HEK293T (cell line): ENCODE data around the gene SLC30A4.

Experiments
- CTCF ChIA-PET: fragments of 350-600 bp; formaldehyde crosslinking; extraction: SDS; loops from one replicate; lab custom pipeline; 2021; ENCODE audit warnings: antibody characterized with exemption, inconsistent platforms; lab: Yijun Ruan, JAX
- POLR2A ChIA-PET: fragments of 350-600 bp; formaldehyde crosslinking; extraction: SDS; loops from one replicate; lab custom pipeline; 2020; ENCODE audit warnings: antibody characterized with exemption, inconsistent platforms; lab: Yijun Ruan, JAX
- DNase-seq: peaks from one replicate; pipeline ENCODE4 v3.0.0; 2012; ENCODE audit warnings: mixed read lengths; ENCODE audit errors: extremely low spot score
- ARNT ChIP-seq: fragments of 450-650 bp; IDR thresholded peaks from 2 replicates; pipeline ENCODE4 v1.6.1; 2017; ENCODE audit warnings: mild to moderate bottlenecking
- BHLHE40 ChIP-seq: fragments of 450-650 bp; IDR thresholded peaks from 2 replicates; pipeline ENCODE4 v1.6.1; 2016; ENCODE audit warnings: mild to moderate bottlenecking, moderate library complexity, borderline replicate concordance
- CTBP1 ChIP-seq: fragments of 450-650 bp; IDR thresholded peaks from 2 replicates; pipeline ENCODE4 v1.6.1; 2016; ENCODE audit warnings: borderline replicate concordance
- ELF4 ChIP-seq: fragments of 450-650 bp; IDR thresholded peaks from 2 replicates; pipeline ENCODE4 v1.6.1; 2017; ENCODE audit warnings: antibody characterized with exemption
- FOXA1 ChIP-seq: fragments of 450-650 bp; IDR thresholded peaks from 2 replicates; pipeline ENCODE4 v1.6.1; 2016; ENCODE audit warnings: mild to moderate bottlenecking
- FOXK2 ChIP-seq: fragments of 450-650 bp; IDR thresholded peaks from 2 replicates; pipeline ENCODE4 v1.6.1; 2016; ENCODE audit warnings: mild to moderate bottlenecking
- FOXM1 ChIP-seq: fragments of 450-650 bp; IDR thresholded peaks from 2 replicates; pipeline ENCODE4 v1.6.1; 2017; ENCODE audit warnings: mild to moderate bottlenecking, borderline replicate concordance
- HDGF ChIP-seq: fragments of 450-650 bp; IDR thresholded peaks from 2 replicates; pipeline ENCODE4 v1.6.1; 2017; ENCODE audit warnings: antibody characterized with exemption, borderline replicate concordance
- L3MBTL2 ChIP-seq: fragments of 450-650 bp; conservative IDR thresholded peaks from 2 replicates; pipeline ENCODE4 v1.6.1; 2016; ENCODE audit warnings: mild to moderate bottlenecking
- LEF1 ChIP-seq: fragments of 450-650 bp; IDR thresholded peaks from 2 replicates; pipeline ENCODE4 v1.6.1; 2017; ENCODE audit warnings: mild to moderate bottlenecking, borderline replicate concordance
- NFRKB ChIP-seq: fragments of 450-650 bp; IDR thresholded peaks from 2 replicates; pipeline ENCODE4 v1.6.1; 2016; ENCODE audit warnings: mild to moderate bottlenecking, moderate library complexity
- SP1 ChIP-seq: fragments of 450-650 bp; IDR thresholded peaks from 2 replicates; pipeline ENCODE4 v1.6.1; 2017
- SUZ12 ChIP-seq: fragments of 450-650 bp; IDR thresholded peaks from 2 replicates; pipeline ENCODE4 v1.6.1; 2016; ENCODE audit warnings: mild to moderate bottlenecking
- TARDBP ChIP-seq: fragments of 450-650 bp; IDR thresholded peaks from 2 replicates; pipeline ENCODE4 v1.6.1; 2016
- ZNF384 ChIP-seq: fragments of 450-650 bp; IDR thresholded peaks from 2 replicates; pipeline ENCODE4 v1.6.1; 2016
- TF ChIP-seq, protein P1 (sequence below): fragments of 450-650 bp; IDR thresholded peaks from 2 replicates; pipeline ENCODE4 v1.6.1; 2016

SLC30A4 gene

DNA sequence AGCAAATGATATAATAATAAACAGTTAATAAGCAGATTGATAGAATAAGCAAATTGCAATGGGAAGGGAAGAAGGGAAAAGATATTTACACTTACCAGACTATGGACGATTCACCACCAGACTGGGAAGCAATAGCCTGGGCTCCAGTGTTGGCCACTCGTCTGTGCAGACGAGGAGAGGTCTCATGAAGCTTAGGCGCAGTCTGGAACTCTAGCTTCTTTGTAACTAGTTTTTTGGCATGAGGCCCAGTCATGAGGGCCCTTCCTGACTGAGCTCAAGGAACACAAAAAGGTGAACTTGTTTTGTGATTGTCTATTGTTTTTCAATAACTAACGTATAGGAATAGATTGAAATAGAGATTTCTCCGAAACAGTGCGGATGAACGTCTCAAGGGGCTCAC, 80.9 kb downstream of the SLC30A4 start:
- DNase-seq: no peak
- ChIA-PET CTCF (interaction anchor here (1.0 to 1.6 kb wide), 3 partner anchors 11 to 18 kb away, joined by 3 to 4 read pairs (median 3); no protein-coding TSS in a partner anchor), POLR2A (no interaction called here)
- TF ChIP-seq ZNF384 (no peak), SUZ12 (no peak), L3MBTL2 (no peak), ARNT (no peak)

DNA sequence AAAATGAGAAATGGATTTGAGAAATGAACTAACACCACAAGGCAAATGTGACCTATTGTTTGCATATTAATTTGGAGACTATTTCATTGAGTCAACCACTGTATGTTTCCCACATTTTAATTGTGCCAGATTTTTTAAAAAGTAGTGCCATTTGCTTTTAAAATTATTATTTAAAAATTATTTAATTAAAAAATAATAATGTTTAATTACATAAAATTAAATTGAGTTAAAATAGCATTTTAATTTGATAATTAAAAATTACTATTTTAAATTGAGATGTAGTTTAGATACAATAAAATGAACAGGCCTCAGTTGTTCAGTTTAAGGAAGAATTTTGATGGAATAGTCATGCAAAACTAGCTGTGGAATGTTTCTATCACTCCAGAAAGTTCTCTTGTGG, 81.5 kb downstream of the SLC30A4 start:
- DNase-seq: no peak
- CTCF ChIA-PET: interaction anchor here (1.0 to 1.6 kb wide), 2 partner anchors 10 to 16 kb away, joined by 3 to 4 read pairs; no protein-coding TSS in a partner anchor
- TF ChIP-seq ZNF384: no peak
- POLR2A ChIA-PET: no interaction called here

DNA sequence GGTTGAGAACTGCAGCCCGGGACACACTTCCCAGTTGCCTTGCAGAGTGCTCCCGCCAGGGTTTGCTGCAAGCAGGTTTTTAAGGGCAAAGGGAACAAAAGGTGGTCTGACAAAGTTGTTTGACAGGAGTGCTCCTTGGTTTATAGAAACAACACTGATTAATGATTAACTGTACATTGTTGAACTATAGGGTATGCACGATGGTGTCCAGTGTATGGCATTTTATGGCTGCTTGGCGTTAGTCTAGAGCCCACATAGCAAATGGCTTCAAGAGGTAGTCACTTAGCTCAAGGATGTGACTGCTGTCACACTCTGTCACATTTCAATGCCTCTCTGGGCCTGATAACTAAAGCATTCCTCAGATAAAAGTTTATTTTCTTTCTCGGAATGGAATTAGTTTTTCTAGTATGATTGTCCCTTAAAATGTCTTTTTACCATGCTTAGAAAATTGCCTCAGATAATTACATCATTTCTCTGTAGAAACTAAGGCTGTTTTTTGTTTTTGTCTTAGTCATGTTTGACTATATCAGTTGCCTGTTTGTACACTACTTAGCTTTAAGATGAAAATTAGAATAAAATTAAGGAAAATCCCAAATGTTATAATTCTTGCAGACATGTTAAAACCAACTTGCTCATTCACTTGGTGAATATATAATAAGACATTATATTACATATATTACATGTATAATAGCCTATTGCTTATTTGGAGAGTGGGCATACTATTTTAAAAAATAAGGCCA, 82.9 kb downstream of the SLC30A4 start:
- ChIA-PET POLR2A (no interaction called here), CTCF (no interaction called here)
- TF ChIP-seq, protein P1, sequence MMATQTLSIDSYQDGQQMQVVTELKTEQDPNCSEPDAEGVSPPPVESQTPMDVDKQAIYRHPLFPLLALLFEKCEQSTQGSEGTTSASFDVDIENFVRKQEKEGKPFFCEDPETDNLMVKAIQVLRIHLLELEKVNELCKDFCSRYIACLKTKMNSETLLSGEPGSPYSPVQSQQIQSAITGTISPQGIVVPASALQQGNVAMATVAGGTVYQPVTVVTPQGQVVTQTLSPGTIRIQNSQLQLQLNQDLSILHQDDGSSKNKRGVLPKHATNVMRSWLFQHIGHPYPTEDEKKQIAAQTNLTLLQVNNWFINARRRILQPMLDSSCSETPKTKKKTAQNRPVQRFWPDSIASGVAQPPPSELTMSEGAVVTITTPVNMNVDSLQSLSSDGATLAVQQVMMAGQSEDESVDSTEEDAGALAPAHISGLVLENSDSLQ: no peak
- TF ChIP-seq FOXA1 (no peak), ZNF384 (no peak), SP1 (no peak), CTBP1 (no peak), SUZ12 (no peak)
- no peak for DNase-seq

DNA sequence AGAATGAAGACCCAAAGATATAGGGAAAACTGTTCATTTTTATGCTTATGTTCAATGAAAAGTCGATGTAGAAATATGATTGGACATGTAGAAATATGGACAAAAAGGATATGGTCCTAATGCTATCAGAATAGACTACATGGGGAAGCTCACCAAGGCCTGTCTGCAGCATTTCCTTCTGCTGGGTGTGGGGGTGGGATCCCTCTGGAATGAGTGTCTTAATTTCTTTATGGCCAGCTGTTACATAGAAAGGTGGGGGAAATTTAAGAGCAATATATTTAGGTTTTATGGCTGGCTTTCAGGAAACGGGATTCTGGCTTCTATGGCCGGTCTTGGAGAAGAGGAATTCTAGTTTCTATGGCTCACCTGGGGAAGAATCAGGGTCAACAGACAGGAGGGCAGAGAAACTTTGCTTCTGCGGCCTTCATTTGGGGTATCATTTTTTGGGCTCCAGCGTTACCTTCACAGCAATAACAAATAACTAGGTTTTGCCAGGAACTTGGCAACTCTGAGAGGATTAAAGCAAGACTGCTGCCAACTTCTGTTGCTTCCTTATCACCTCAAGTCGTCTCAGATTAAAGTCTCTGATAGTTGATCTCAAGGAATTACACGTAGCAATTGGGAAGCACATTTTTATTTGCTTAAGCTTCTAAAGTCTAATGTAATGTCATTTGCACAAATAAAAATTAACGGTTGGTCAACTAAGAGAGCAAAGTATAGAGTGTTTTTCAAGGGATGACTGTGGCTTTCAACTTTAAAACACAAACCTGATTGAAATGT, 87.2 kb downstream of the SLC30A4 start:
- ChIA-PET CTCF (no interaction called here), POLR2A (no interaction called here)
- DNase-seq: no peak
- TF ChIP-seq NFRKB: no peak
- no peak for TF ChIP-seq L3MBTL2
- no peak for TF ChIP-seq ARNT

DNA sequence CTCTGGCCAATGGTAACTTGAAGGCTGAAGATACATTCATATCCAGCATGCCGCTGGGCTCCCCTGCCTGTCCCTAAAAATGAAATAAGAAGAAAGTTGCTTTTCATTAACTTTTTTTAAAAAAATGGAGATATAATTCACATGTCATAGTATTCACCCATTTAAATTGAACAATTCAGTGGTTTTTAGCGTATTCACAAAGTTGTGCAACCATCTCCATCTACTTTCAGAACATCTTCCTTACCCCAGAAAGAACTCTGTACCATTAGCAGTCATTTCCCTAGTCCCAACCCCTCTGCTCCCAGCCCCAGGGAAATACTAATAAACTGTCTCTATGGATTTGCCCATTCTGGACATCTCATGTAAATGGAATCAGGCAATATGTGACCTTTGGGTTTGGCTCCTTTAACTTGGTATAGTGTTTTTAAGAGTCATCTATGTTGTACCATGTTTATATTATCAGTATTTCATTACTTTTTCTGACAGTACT, 88.4 kb downstream of the SLC30A4 start:
- POLR2A ChIA-PET: no interaction called here
- TF ChIP-seq LEF1 (no peak), FOXM1 (no peak), ARNT (no peak), SUZ12 (no peak), FOXK2 (no peak), BHLHE40 (no peak), HDGF (no peak), L3MBTL2 (no peak), ZNF384 (no peak)
- TF ChIP-seq, protein P1: no peak
- CTCF ChIA-PET: no interaction called here
- no peak for DNase-seq

DNA sequence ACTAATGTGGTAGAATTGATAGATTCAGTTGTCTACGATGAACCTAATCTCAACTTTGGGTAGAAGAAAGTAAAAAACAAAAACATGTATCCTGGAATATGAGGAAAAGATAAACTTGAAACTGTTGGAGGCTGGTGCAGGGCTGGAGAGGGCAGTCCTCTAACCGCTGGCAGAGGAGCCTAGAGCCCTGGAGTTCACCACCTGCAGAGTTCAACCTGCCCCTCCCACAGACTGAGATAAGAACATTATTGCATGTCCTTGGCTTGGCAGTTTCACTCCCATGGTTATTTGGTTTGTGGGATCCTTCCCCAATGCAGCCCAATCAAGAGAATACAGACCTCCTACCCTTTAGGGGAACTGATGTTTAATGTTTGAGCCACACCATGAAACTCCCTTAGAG, 91.0 kb downstream of the SLC30A4 start:
- DNase-seq: no peak
- ChIA-PET POLR2A (no interaction called here), CTCF (interaction anchor here (0.7 kb wide), 1 partner anchor 195 kb away, joined by 4 read pairs; no protein-coding TSS in a partner anchor)
- TF ChIP-seq ELF4 (no peak), LEF1 (no peak), ZNF384 (no peak), TARDBP (no peak), SP1 (no peak), FOXK2 (no peak), SUZ12 (no peak), BHLHE40 (no peak), FOXA1 (no peak), CTBP1 (no peak), L3MBTL2 (no peak), ARNT (no peak), NFRKB (no peak), FOXM1 (no peak), HDGF (no peak)
